ENCODE results near the gene ATXN2.

DNA sequence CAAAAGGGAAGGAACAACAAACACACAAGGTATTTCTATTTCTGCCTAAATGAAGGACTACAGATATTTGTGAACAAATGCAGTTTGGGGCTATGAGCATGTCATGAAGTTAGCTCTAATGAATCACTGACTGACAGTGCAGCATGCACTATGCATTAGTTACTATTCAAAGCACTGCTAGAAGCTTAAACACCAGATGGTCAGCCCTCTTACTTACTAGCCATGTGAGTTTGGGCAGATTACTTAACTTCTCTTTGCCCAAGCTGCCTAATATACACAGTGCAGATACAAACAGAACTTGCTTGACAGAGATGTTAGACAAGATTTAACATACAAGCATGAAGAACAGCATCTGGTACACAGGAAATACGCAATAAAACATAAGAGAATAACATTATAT is 96.0 kb downstream of the ATXN2 start:
- TF ChIP-seq, protein P1, sequence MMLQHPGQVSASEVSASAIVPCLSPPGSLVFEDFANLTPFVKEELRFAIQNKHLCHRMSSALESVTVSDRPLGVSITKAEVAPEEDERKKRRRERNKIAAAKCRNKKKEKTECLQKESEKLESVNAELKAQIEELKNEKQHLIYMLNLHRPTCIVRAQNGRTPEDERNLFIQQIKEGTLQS (IDR thresholded peaks at IDR 0.05) = no peak
- TF ChIP-seq EGR1 (IDR thresholded peaks at IDR 0.05; ENCODE audit: low read depth in 2 of 2) = no peak

All from liver (tissue), 2 donors.